Left cardiac atrium (tissue), 4 donors: Measurements from ENCODE around the gene CRYBG1. TPM values are rescaled to one million over a fixed set of nuclear protein-coding genes. Genes with fewer than 3 reads are reported as not detected.

Experiments
- ATAC-seq, 2 donors: fragments of 200-7000 bp; cut with Tn5 transposase; one replicate each; pipeline ENCODE4 v1.9.1; 2020; ENCODE audit warnings: mild to moderate bottlenecking in 2 of 2, moderate library complexity in 2 of 2
- DNase-seq: peaks from one replicate; pipeline ENCODE4 v3.0.0-alpha.2; 2020
- intact Hi-C, 2 donors: fragments of 100-400 bp; cut with DNase I; formaldehyde crosslinking; loops; one replicate each; pipeline versions ENCODE4 v1.14.1 to v1.15.1; 2022 to 2023
- total RNA-seq, 2 donors: library from RNA; stranded (reverse); fragmentation: NEBNext Ultra II Directional; extraction: Animal tissue kit (Norgen Biotek cat#: 25700); gene quantifications; one replicate each; pipeline ENCODE4 v1.2.1, GENCODE V29; 2021
- donor health status: DM: no; HTN: yes; CAD: no.
- donor health status: DM: no; HTN: yes; CAD: no; lungs with severe emphysema.
- donor health status: DM: yes; HTN: yes; CAD: no.
- donor health status: Dilated cardiomyopathy.

Gene CRYBG1
- total RNA-seq, 2 donors from 2014 or later, result 3.5 to 5.6 TPM

- DNase-seq (peak; percentile 24), ATAC-seq (peak in 1 of 2 donors; percentile 85)
Measured at GRCh38 chr6:106448000-106448426, 87.5 kb downstream of the CRYBG1 start.

GRCh38 chr6:106450653-106451052 is 90.1 kb downstream of the CRYBG1 start:
- intact Hi-C loops, result no loop called here
- DNase-seq (no peak), ATAC-seq (peak in 1 of 2 donors; percentile 68)

More at GRCh38 chr6:106448000-106448426, 87.5 kb downstream of the CRYBG1 start:
- intact Hi-C loops, result loop anchor here in 1 of 2 donors (5.0 kb wide), 1 partner anchor 119 kb away; no protein-coding TSS in a partner anchor

GRCh38 chr6:106451439-106451838 is 90.9 kb downstream of the CRYBG1 start:
- DNase-seq (no peak), ATAC-seq (no peak)
- intact Hi-C loops, result no loop called here

- DNase-seq, result no peak
- intact Hi-C loops, result no loop called here
- no peak for ATAC-seq
Measured at GRCh38 chr6:106452628-106453027, 92.1 kb downstream of the CRYBG1 start.

- ATAC-seq, result no peak
- intact Hi-C loops, result no loop called here
- DNase-seq, result no peak
Measured at GRCh38 chr6:106453756-106454367, 93.3 kb downstream of the CRYBG1 start.

- no peak for DNase-seq
- ATAC-seq, result no peak
- intact Hi-C loops, result no loop called here
Measured at GRCh38 chr6:106456756-106457155, 96.2 kb downstream of the CRYBG1 start.

GRCh38 chr6:106458021-106458986 is 97.8 kb downstream of the CRYBG1 start:
- ATAC-seq, result no peak
- no peak for DNase-seq
- intact Hi-C loops, result no loop called here

GRCh38 chr6:106460481-106460880 is 100.0 kb downstream of the CRYBG1 start:
- ATAC-seq (no peak), DNase-seq (no peak)
- intact Hi-C loops, result no loop called here

- intact Hi-C loops, result no loop called here
- no peak for ATAC-seq
- no peak for DNase-seq
Measured at GRCh38 chr6:106461084-106461483, 100.6 kb downstream of the CRYBG1 start.

- ATAC-seq, result no peak
- intact Hi-C loops, result no loop called here
Measured at GRCh38 chr6:106462923-106463557, 102.5 kb downstream of the CRYBG1 start.

GRCh38 chr6:106466211-106466610 is 105.7 kb downstream of the CRYBG1 start:
- intact Hi-C loops, result no loop called here
- DNase-seq (no peak), ATAC-seq (no peak)

More at GRCh38 chr6:106462923-106463557, 102.5 kb downstream of the CRYBG1 start:
- no peak for DNase-seq

- intact Hi-C loops, result no loop called here
Measured at GRCh38 chr6:106468935-106469334, 108.4 kb downstream of the CRYBG1 start.

GRCh38 chr6:106469882-106470281 is 109.4 kb downstream of the CRYBG1 start:
- intact Hi-C loops, result no loop called here
- ATAC-seq, result no peak

More at GRCh38 chr6:106468935-106469334, 108.4 kb downstream of the CRYBG1 start:
- peak in 1 of 2 donors; percentile 27 for ATAC-seq
- DNase-seq, result no peak

GRCh38 chr6:106470316-106470715 is 109.8 kb downstream of the CRYBG1 start:
- no peak for DNase-seq
- no peak for ATAC-seq
- intact Hi-C loops, result no loop called here

More at GRCh38 chr6:106469882-106470281, 109.4 kb downstream of the CRYBG1 start:
- no peak for DNase-seq

GRCh38 chr6:106470811-106471210 is 110.3 kb downstream of the CRYBG1 start:
- intact Hi-C loops, result no loop called here
- ATAC-seq (no peak), DNase-seq (no peak)

- DNase-seq (no peak), ATAC-seq (no peak)
- intact Hi-C loops, result no loop called here
Measured at GRCh38 chr6:106473812-106474211, 113.3 kb downstream of the CRYBG1 start.

- DNase-seq, result no peak
- intact Hi-C loops, result no loop called here
- no peak for ATAC-seq
Measured at GRCh38 chr6:106474466-106474865, 113.9 kb downstream of the CRYBG1 start.

- DNase-seq, result no peak
- intact Hi-C loops, result no loop called here
- ATAC-seq, result no peak
Measured at GRCh38 chr6:106475284-106475683, 114.8 kb downstream of the CRYBG1 start.

GRCh38 chr6:106476331-106477105 is 116.0 kb downstream of the CRYBG1 start:
- ATAC-seq, result no peak
- intact Hi-C loops, result no loop called here

More at GRCh38 chr6:106476331-106477105, 116.0 kb downstream of the CRYBG1 start:
- no peak for DNase-seq
